HG03064 (cell line): Measurements from ENCODE around the gene LARP4B.
"Not testable (repeated sequence)": the region's sequence is repeated elsewhere in the genome, so short reads cannot be mapped to it uniquely, and the experiment has no call there.

Experiments used
- ATAC-seq: cut with Tn5 transposase; IDR thresholded peaks from one replicate; pipeline ENCODE4 v1.9.1; 2021; ENCODE audit warnings: low read depth; ENCODE audit not compliant: unreplicated experiment

The LARP4B gene

GRCh38 chr10:774661-775244 lies 156.8 kb downstream of the LARP4B start:
- no peak for ATAC-seq

- ATAC-seq, result no peak
Observed at GRCh38 chr10:774223-774622, 157.3 kb downstream of the LARP4B start.

GRCh38 chr10:773562-774161 lies 157.8 kb downstream of the LARP4B start:
- no peak for ATAC-seq

GRCh38 chr10:772227-772637 lies 159.3 kb downstream of the LARP4B start:
- no peak for ATAC-seq

- no peak for ATAC-seq
Observed at GRCh38 chr10:771647-772046, 159.9 kb downstream of the LARP4B start.

- ATAC-seq, result no peak
Observed at GRCh38 chr10:770975-771374, 160.5 kb downstream of the LARP4B start.

GRCh38 chr10:770048-770712 lies 161.3 kb downstream of the LARP4B start:
- ATAC-seq, result not testable (repeated sequence)

GRCh38 chr10:767794-768193 lies 163.7 kb downstream of the LARP4B start:
- ATAC-seq, result no peak

- ATAC-seq, result no peak
Observed at GRCh38 chr10:767211-767610, 164.3 kb downstream of the LARP4B start.

- no peak for ATAC-seq
Observed at GRCh38 chr10:761376-761775, 170.1 kb downstream of the LARP4B start.

- no peak for ATAC-seq
Observed at GRCh38 chr10:760622-761021, 170.9 kb downstream of the LARP4B start.

- ATAC-seq, result no peak
Observed at GRCh38 chr10:759898-760477, 171.5 kb downstream of the LARP4B start.
